ENCODE results near the gene PIP4K2A. TPM values are rescaled to one million over a fixed set of nuclear protein-coding genes. Genes with fewer than 3 reads are reported as not detected.
"Not testable (repeated sequence)": the region's sequence is repeated elsewhere in the genome, so short reads cannot be mapped to it uniquely, and the experiment has no call there.

PIP4K2A gene
- total RNA-seq = 100 to 1,000 TPM; 126 to 137 TPM

- DNase-seq = peak; percentile 82
- H3K36me3 Mint-ChIP-seq (ENCODE audit: low read depth) = peaks cover 15% of the 10 kb centered on the region
- POLR2A ChIA-PET = interaction anchor here (0.9 to 5.8 kb wide), 19 partner anchors 14 to 712 kb away, joined by 3 to 114 read pairs (median 15); partner anchors contain the start of gene DNAJC1
These were observed at the start of gene PIP4K2A for GRCh38 chr10:22714479-22715289. Gene PIP4K2A (minus strand): TSS chr10:22714578. CDS start chr10:22714326, 252 bp downstream.

GRCh38 chr10:22761569-22762220 is 47.3 kb upstream of the PIP4K2A start:
- ChIA-PET CTCF (no interaction called here), POLR2A (no interaction called here)
- H3K4me1 Mint-ChIP-seq = no peaks in the 10 kb centered on the region
- no peak overlapping the region for H3K4me3 Mint-ChIP-seq
- no peaks in the 10 kb centered on the region for H3K27me3 Mint-ChIP-seq
- DNase-seq = no peak
- no peaks in the 10 kb centered on the region for H3K9me3 Mint-ChIP-seq
- H3K27ac Mint-ChIP-seq = no peak overlapping the region
- H3K36me3 Mint-ChIP-seq (ENCODE audit: low read depth) = no peaks in the 10 kb centered on the region

More at GRCh38 chr10:22714479-22715289, at the start of gene PIP4K2A:
- Mint-ChIP-seq H3K4me3 (peak within 1 kb of the TSS; percentile 85), H3K27ac (peak within 1 kb of the TSS; percentile 84), H3K4me1 (peaks cover 30% of the 10 kb centered on the region), H3K27me3 (no peaks in the 10 kb centered on the region), H3K9me3 (no peaks in the 10 kb centered on the region)
- CTCF ChIA-PET = interaction anchor here (1.0 to 1.7 kb wide), 4 partner anchors 32 to 103 kb away, joined by 3 to 5 read pairs (median 4); no protein-coding TSS in a partner anchor

GRCh38 chr10:22760025-22760424 is 45.6 kb upstream of the PIP4K2A start:
- Mint-ChIP-seq H3K36me3 (ENCODE audit: low read depth) (no peaks in the 10 kb centered on the region), H3K4me1 (no peaks in the 10 kb centered on the region), H3K27me3 (no peaks in the 10 kb centered on the region), H3K9me3 (no peaks in the 10 kb centered on the region), H3K4me3 (no peak overlapping the region), H3K27ac (no peak overlapping the region)
- DNase-seq = no peak
- ChIA-PET POLR2A (no interaction called here), CTCF (no interaction called here)

- H3K9me3 Mint-ChIP-seq = no peaks in the 10 kb centered on the region
- POLR2A ChIA-PET = no interaction called here
- CTCF ChIA-PET = no interaction called here
- H3K4me1 Mint-ChIP-seq = no peaks in the 10 kb centered on the region
- H3K4me3 Mint-ChIP-seq = no peak overlapping the region
- no peak overlapping the region for H3K27ac Mint-ChIP-seq
- no peaks in the 10 kb centered on the region for H3K36me3 Mint-ChIP-seq (ENCODE audit: low read depth)
- no peaks in the 10 kb centered on the region for H3K27me3 Mint-ChIP-seq
- no peak for DNase-seq
These were observed 44.5 kb upstream of the PIP4K2A start for GRCh38 chr10:22758867-22759266.

- POLR2A ChIA-PET = no interaction called here
- no peak overlapping the region for H3K4me3 Mint-ChIP-seq
- no peaks in the 10 kb centered on the region for H3K27me3 Mint-ChIP-seq
- no peaks in the 10 kb centered on the region for H3K36me3 Mint-ChIP-seq (ENCODE audit: low read depth)
- DNase-seq = no peak
- CTCF ChIA-PET = no interaction called here
- H3K4me1 Mint-ChIP-seq = no peaks in the 10 kb centered on the region
- no peak overlapping the region for H3K27ac Mint-ChIP-seq
- no peaks in the 10 kb centered on the region for H3K9me3 Mint-ChIP-seq
These were observed 39.9 kb upstream of the PIP4K2A start for GRCh38 chr10:22754296-22754695.

- no peaks in the 10 kb centered on the region for H3K36me3 Mint-ChIP-seq (ENCODE audit: low read depth)
- H3K27me3 Mint-ChIP-seq = no peaks in the 10 kb centered on the region
- no peak overlapping the region for H3K4me3 Mint-ChIP-seq
- DNase-seq = no peak
- no peaks in the 10 kb centered on the region for H3K4me1 Mint-ChIP-seq
- H3K9me3 Mint-ChIP-seq = no peaks in the 10 kb centered on the region
- no peak overlapping the region for H3K27ac Mint-ChIP-seq
- POLR2A ChIA-PET = no interaction called here
- CTCF ChIA-PET = no interaction called here
These were observed 39.4 kb upstream of the PIP4K2A start for GRCh38 chr10:22753786-22754185.

GRCh38 chr10:22752272-22752889 is 38.0 kb upstream of the PIP4K2A start:
- no peak for DNase-seq
- Mint-ChIP-seq H3K27me3 (no peaks in the 10 kb centered on the region), H3K27ac (no peak overlapping the region), H3K36me3 (ENCODE audit: low read depth) (no peaks in the 10 kb centered on the region), H3K9me3 (no peaks in the 10 kb centered on the region), H3K4me3 (no peak overlapping the region), H3K4me1 (no peaks in the 10 kb centered on the region)
- ChIA-PET CTCF (no interaction called here), POLR2A (no interaction called here)

GRCh38 chr10:22750131-22750530 is 35.8 kb upstream of the PIP4K2A start:
- ChIA-PET CTCF (no interaction called here), POLR2A (no interaction called here)
- no peaks in the 10 kb centered on the region for H3K36me3 Mint-ChIP-seq (ENCODE audit: low read depth)
- no peak overlapping the region for H3K27ac Mint-ChIP-seq
- no peaks in the 10 kb centered on the region for H3K4me1 Mint-ChIP-seq
- H3K27me3 Mint-ChIP-seq = no peaks in the 10 kb centered on the region
- no peak overlapping the region for H3K4me3 Mint-ChIP-seq
- DNase-seq = no peak
- H3K9me3 Mint-ChIP-seq = no peaks in the 10 kb centered on the region

GRCh38 chr10:22744858-22745257 is 30.5 kb upstream of the PIP4K2A start:
- DNase-seq; POLR2A ChIA-PET; H3K27me3 Mint-ChIP-seq; H3K27ac Mint-ChIP-seq; H3K4me3 Mint-ChIP-seq; H3K36me3 Mint-ChIP-seq (ENCODE audit: low read depth); H3K4me1 Mint-ChIP-seq; CTCF ChIA-PET; H3K9me3 Mint-ChIP-seq: not testable (repeated sequence)

- Mint-ChIP-seq H3K9me3 (peaks cover 3% of the 10 kb centered on the region), H3K36me3 (ENCODE audit: low read depth) (no peaks in the 10 kb centered on the region), H3K4me1 (no peaks in the 10 kb centered on the region), H3K27me3 (peaks cover 2% of the 10 kb centered on the region), H3K4me3 (no peak overlapping the region), H3K27ac (no peak overlapping the region)
- ChIA-PET CTCF (interaction anchor here (0.7 kb wide), 1 partner anchor 64 kb away, joined by 4 read pairs; no protein-coding TSS in a partner anchor), POLR2A (no interaction called here)
- DNase-seq = no peak
These were observed 28.3 kb upstream of the PIP4K2A start for GRCh38 chr10:22742678-22743077.

- H3K4me3 Mint-ChIP-seq; H3K9me3 Mint-ChIP-seq; POLR2A ChIA-PET; H3K4me1 Mint-ChIP-seq; H3K27ac Mint-ChIP-seq; H3K36me3 Mint-ChIP-seq (ENCODE audit: low read depth); DNase-seq; H3K27me3 Mint-ChIP-seq: not testable (repeated sequence)
- CTCF ChIA-PET = interaction anchor here (0.6 kb wide), 1 partner anchor 686 kb away, joined by 3 read pairs; no protein-coding TSS in a partner anchor
These were observed 27.3 kb upstream of the PIP4K2A start for GRCh38 chr10:22741631-22742030.

GRCh38 chr10:22740180-22740579 is 25.8 kb upstream of the PIP4K2A start:
- CTCF ChIA-PET = no interaction called here
- H3K27me3 Mint-ChIP-seq = peaks cover 2% of the 10 kb centered on the region
- no peak for DNase-seq
- H3K4me1 Mint-ChIP-seq = no peaks in the 10 kb centered on the region
- POLR2A ChIA-PET = no interaction called here
- H3K36me3 Mint-ChIP-seq (ENCODE audit: low read depth) = no peaks in the 10 kb centered on the region
- peaks cover 3% of the 10 kb centered on the region for H3K9me3 Mint-ChIP-seq
- no peak overlapping the region for H3K4me3 Mint-ChIP-seq
- H3K27ac Mint-ChIP-seq = no peak overlapping the region

- CTCF ChIA-PET = no interaction called here
- POLR2A ChIA-PET = no interaction called here
- H3K27me3 Mint-ChIP-seq = peaks cover 6% of the 10 kb centered on the region
- no peaks in the 10 kb centered on the region for H3K36me3 Mint-ChIP-seq (ENCODE audit: low read depth)
- no peaks in the 10 kb centered on the region for H3K4me1 Mint-ChIP-seq
- no peak for DNase-seq
- no peak overlapping the region for H3K4me3 Mint-ChIP-seq
- H3K9me3 Mint-ChIP-seq = no peaks in the 10 kb centered on the region
- H3K27ac Mint-ChIP-seq = no peak overlapping the region
These were observed 23.2 kb upstream of the PIP4K2A start for GRCh38 chr10:22737587-22737986.
